Upper lobe of right lung (tissue), 1 donor: ENCODE data around the gene CNNM3. TPM values are rescaled to one million over a fixed set of nuclear protein-coding genes. Genes with fewer than 3 reads are reported as not detected.

Source experiments
- ATAC-seq: fragments of 200-7000 bp; cut with Tn5 transposase; one replicate; pipeline ENCODE4 v1.9.1; 2020; ENCODE audit warnings: mild to moderate bottlenecking, moderate library complexity
- DNase-seq: peaks from one replicate; pipeline ENCODE4 v3.0.0-alpha.2; 2020
- H3K27ac ChIP-seq: fragments of 200-600 bp; one replicate; pipeline ENCODE4 v1.8.0; 2022
- H3K27me3 ChIP-seq: fragments of 200-600 bp; one replicate; pipeline ENCODE4 v1.8.0; 2022; ENCODE audit warnings: mild to moderate bottlenecking
- H3K36me3 ChIP-seq: fragments of 200-600 bp; one replicate; pipeline ENCODE4 v1.8.0; 2022
- H3K4me1 ChIP-seq: fragments of 200-600 bp; one replicate; pipeline ENCODE4 v1.8.0; 2022
- H3K4me3 ChIP-seq: fragments of 200-600 bp; one replicate; pipeline ENCODE4 v1.8.0; 2022; ENCODE audit warnings: mild to moderate bottlenecking
- H3K9me3 ChIP-seq: fragments of 200-600 bp; one replicate; pipeline ENCODE4 v1.8.0; 2022
- intact Hi-C: fragments of 100-400 bp; cut with DNase I; formaldehyde crosslinking; loops from one replicate; pipeline ENCODE4 v1.11.0; 2022
- total RNA-seq: library from RNA; stranded (reverse); fragmentation: NEBNext Ultra II Directional; extraction: Animal tissue kit (Norgen Biotek cat#: 25700); gene quantifications from one replicate; pipeline ENCODE4 v1.2.1, GENCODE V29; 2021
- TF ChIP-seq, protein P1 (sequence below): fragments of 200-600 bp; IDR thresholded peaks from one replicate; pipeline ENCODE4 v1.8.0; 2022; ENCODE audit warnings: antibody characterized with exemption
- donor health status: DM: no; HTN: yes; CAD: no; lungs with severe emphysema.

CNNM3 gene
- total RNA-seq, 1 donor from 2014 or later: 34.1 TPM

DNA sequence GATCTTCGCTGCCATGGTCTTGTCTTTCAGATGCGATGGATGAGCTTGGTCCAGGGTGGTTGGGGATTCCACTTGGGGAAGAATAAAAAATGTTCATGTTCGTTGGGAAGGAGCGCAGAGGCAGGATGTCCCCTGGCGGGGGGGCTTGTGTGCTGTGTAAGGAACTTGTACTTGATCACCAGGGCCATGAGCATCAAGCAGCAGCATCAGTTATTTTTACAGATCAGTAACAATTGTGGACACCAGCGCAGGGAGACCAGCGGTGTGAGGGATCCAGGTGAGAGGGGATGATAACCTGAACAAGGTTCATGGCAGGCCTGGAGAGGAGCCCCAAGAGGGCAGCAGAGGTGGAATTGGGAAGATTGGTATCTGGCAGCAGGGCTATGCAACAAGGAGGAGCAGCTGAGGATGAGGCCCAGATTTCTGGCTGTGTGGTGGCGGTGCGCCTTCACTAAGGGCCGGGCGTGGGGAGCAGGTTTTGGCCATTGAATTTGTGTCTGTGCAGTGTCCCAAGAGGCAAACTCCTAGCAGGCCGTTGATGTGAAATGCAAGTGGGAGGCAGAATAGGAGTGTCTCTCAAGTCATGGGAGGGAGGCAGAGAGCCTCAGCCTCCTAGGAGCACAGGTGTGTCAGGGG, 3.9 kb downstream of the CNNM3 start:
- TF ChIP-seq, protein P1, sequence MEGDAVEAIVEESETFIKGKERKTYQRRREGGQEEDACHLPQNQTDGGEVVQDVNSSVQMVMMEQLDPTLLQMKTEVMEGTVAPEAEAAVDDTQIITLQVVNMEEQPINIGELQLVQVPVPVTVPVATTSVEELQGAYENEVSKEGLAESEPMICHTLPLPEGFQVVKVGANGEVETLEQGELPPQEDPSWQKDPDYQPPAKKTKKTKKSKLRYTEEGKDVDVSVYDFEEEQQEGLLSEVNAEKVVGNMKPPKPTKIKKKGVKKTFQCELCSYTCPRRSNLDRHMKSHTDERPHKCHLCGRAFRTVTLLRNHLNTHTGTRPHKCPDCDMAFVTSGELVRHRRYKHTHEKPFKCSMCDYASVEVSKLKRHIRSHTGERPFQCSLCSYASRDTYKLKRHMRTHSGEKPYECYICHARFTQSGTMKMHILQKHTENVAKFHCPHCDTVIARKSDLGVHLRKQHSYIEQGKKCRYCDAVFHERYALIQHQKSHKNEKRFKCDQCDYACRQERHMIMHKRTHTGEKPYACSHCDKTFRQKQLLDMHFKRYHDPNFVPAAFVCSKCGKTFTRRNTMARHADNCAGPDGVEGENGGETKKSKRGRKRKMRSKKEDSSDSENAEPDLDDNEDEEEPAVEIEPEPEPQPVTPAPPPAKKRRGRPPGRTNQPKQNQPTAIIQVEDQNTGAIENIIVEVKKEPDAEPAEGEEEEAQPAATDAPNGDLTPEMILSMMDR: no peak
- intact Hi-C loops: no loop called here
- Histone ChIP-seq H3K4me1 (peaks cover 46% of the 10 kb centered on the region), H3K4me3 (no peak overlapping the region), H3K27ac (no peak overlapping the region), H3K27me3 (no peaks in the 10 kb centered on the region), H3K9me3 (no peaks in the 10 kb centered on the region), H3K36me3 (peaks cover 4% of the 10 kb centered on the region)
- no peak for ATAC-seq
- DNase-seq: no peak

DNA sequence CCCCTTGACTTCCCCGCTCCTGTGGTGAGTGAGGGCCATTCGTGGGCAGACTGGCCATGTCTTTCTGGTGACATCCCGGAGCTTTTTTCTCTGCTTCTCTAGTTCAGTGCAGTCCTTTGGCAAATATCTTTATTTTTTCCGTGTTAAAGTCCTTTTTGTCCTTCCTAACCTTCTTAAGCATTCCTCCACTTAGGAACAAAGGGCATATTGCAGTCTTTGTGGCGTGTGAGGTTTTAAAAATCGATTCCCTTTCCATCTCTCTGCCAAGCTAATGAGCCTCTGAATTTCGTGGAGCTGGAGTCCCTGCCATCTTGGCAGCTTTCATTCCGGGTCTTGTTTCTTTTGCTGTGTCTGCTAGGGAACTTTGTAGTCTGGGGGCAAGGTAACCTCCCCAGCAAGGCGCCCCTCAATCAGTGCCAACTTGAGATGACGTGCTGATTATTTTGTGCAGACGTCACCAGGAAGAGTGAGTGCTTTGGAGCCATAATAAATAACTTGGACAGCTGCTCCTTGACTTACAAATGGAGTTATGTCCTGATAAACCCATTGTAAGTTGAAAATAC, 5.1 kb downstream of the CNNM3 start:
- TF ChIP-seq, protein P1: no peak
- DNase-seq (no peak), ATAC-seq (no peak)
- intact Hi-C loops: no loop called here
- Histone ChIP-seq H3K4me1 (peaks cover 41% of the 10 kb centered on the region), H3K27me3 (no peaks in the 10 kb centered on the region), H3K4me3 (no peak overlapping the region), H3K36me3 (peaks cover 15% of the 10 kb centered on the region), H3K27ac (no peak overlapping the region), H3K9me3 (no peaks in the 10 kb centered on the region)

DNA sequence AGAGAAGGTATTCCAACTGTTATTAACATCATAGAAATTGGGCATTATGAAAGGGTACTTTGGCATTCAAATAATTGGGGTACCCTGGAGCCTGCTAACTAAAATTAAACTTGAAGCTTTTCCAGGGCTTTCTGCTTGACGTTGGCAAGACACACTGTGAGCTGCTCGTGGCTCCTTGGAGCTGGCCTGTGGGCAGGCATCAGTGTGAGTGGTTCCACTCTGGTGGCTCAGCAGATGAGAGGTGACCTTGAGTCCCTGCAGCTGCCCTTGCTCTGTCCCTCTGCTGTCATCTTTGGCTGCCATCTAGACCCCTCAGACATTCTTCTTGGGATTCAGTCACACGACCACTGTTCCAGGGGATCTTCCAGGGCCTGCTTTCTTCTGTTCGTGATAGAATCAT, 6.7 kb downstream of the CNNM3 start:
- Histone ChIP-seq H3K27me3 (no peaks in the 10 kb centered on the region), H3K9me3 (no peaks in the 10 kb centered on the region), H3K4me3 (no peak overlapping the region), H3K4me1 (peaks cover 34% of the 10 kb centered on the region), H3K36me3 (peaks cover 31% of the 10 kb centered on the region), H3K27ac (no peak overlapping the region)
- DNase-seq: no peak
- ATAC-seq: no peak
- intact Hi-C loops: no loop called here
- TF ChIP-seq, protein P1: no peak

DNA sequence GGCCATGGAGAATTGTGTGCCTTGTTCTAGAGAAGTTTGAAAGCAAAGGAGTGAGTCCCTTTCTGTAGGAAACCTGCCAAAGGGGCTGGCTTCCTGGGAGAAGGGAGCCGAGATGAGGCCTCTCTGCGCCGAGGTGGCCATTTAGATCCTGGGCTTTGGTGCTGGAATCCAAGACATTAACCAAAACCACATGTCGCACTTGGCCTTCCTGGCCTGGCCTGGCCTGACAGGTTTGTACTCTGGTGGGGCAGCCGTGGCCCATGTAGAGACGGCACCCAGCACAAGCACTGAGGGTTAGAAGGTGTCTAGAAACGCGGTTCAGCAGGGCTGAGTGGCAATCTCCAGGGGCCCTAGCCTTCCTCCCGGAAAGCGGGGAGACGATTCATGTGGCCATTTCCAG, 7.1 kb downstream of the CNNM3 start:
- no peak for DNase-seq
- Histone ChIP-seq H3K9me3 (no peaks in the 10 kb centered on the region), H3K4me1 (peaks cover 29% of the 10 kb centered on the region), H3K27ac (no peak overlapping the region), H3K4me3 (no peak overlapping the region), H3K36me3 (peaks cover 35% of the 10 kb centered on the region), H3K27me3 (no peaks in the 10 kb centered on the region)
- TF ChIP-seq, protein P1: no peak
- ATAC-seq: no peak
- intact Hi-C loops: no loop called here

DNA sequence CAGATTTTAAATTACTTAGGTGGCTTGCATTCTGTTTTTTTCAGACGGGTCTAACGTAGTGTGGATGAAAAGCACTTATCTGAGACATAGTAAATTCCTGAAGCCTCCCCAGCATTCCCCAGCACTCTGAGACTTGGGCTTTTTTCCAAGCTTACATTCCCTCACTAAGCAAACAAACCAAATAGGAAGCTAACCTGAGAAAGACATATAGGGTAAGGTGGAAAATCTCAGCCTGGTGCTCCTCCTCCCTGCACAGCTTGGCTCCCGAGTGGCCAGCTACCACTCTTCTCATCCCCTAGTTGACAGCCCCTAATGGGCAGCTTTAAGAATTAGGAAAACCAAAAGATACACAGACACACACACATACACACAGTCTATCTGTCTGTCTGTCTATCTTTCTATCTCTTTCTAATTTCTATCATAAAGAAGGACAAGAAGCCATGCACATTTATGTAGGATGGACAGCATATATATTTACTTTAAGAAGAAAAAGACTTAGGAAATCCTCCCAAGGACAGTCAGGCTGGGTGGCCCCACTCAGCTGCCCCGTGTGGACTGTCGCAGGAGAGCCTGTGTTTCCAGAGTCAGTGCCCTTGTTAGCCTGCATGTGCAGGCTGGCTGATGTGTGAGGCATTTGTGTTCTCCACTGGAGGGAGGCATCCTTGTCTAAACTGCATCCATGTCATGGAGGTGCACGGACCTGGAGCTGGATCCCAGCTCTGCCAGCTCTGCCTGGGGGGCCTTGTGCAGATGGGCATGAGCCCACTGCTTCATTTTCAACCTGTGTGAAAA, 8.2 kb downstream of the CNNM3 start:
- intact Hi-C loops: no loop called here

More for the DNA sequence above, 8.2 kb downstream of the CNNM3 start:
- DNase-seq: no peak
- TF ChIP-seq, protein P1: no peak
- no peak overlapping the region for H3K4me3 ChIP-seq
- no peaks in the 10 kb centered on the region for H3K9me3 ChIP-seq
- peaks cover 46% of the 10 kb centered on the region for H3K36me3 ChIP-seq
- no peak overlapping the region for H3K27ac ChIP-seq
- ATAC-seq: peak; percentile 49
- H3K27me3 ChIP-seq: no peaks in the 10 kb centered on the region
- H3K4me1 ChIP-seq: peaks cover 19% of the 10 kb centered on the region
